WI38 (cell line): ENCODE results near the gene PCDHA8.
"Not testable (repeated sequence)": the region's sequence is repeated elsewhere in the genome, so short reads cannot be mapped to it uniquely, and the experiment has no call there.

Source experiments
- H3K4me3 ChIP-seq: 2 replicates; pipeline ENCODE4 v1.5.1; 2011; ENCODE audit warnings: low read depth, mild to moderate bottlenecking, control low read depth, low read length
- CTCF ChIP-seq: IDR thresholded peaks from 2 replicates; pipeline ENCODE4 v1.5.1; 2012; ENCODE audit warnings: low read depth, mild to moderate bottlenecking, control low read depth, low read length

PCDHA8 gene

GRCh38 chr5:140862441-140863295 lies 21.7 kb downstream of the PCDHA8 start:
- no peak overlapping the region for H3K4me3 ChIP-seq
- no peak for TF ChIP-seq CTCF

- H3K4me3 ChIP-seq = no peak within 1 kb of the TSS
- TF ChIP-seq CTCF = no peak
Observed at GRCh38 chr5:140868721-140869554, 28.0 kb downstream of the PCDHA8 start, which contains the start of gene PCDHA11. TSS of gene PCDHA11 (plus strand) at chr5:140868957. CDS start at chr5:140869104, 147 bp downstream.

- no peak for TF ChIP-seq CTCF
- no peak overlapping the region for H3K4me3 ChIP-seq
Observed at GRCh38 chr5:140869555-140869886, 28.5 kb downstream of the PCDHA8 start.

GRCh38 chr5:140870221-140871201 lies 29.5 kb downstream of the PCDHA8 start:
- TF ChIP-seq CTCF = no peak
- no peak overlapping the region for H3K4me3 ChIP-seq

- H3K4me3 ChIP-seq = no peak within 1 kb of the TSS
Observed at GRCh38 chr5:140875085-140876065, 34.4 kb downstream of the PCDHA8 start, which contains the start of gene PCDHA12. TSS of gene PCDHA12 (plus strand) at chr5:140875308. CDS start at chr5:140875473, 165 bp downstream.

GRCh38 chr5:140876541-140877261 lies 35.7 kb downstream of the PCDHA8 start:
- not testable (repeated sequence) for H3K4me3 ChIP-seq

More at GRCh38 chr5:140875085-140876065, 34.4 kb downstream of the PCDHA8 start, which contains the start of gene PCDHA12:
- TF ChIP-seq CTCF = no peak
